HG03095 (cell line): Measurements from ENCODE around the gene COL4A2.

ENCODE experiments used
- ATAC-seq: cut with Tn5 transposase; IDR thresholded peaks from one replicate; pipeline ENCODE4 v1.9.1; 2021; ENCODE audit warnings: moderate library complexity; ENCODE audit not compliant: unreplicated experiment

COL4A2 gene

GRCh38 chr13:110289174-110289573, 17.9 kb upstream of the COL4A2 start:
- no peak for ATAC-seq

- ATAC-seq = no peak
These were observed 17.4 kb upstream of the COL4A2 start for GRCh38 chr13:110289661-110290060.

DNA sequence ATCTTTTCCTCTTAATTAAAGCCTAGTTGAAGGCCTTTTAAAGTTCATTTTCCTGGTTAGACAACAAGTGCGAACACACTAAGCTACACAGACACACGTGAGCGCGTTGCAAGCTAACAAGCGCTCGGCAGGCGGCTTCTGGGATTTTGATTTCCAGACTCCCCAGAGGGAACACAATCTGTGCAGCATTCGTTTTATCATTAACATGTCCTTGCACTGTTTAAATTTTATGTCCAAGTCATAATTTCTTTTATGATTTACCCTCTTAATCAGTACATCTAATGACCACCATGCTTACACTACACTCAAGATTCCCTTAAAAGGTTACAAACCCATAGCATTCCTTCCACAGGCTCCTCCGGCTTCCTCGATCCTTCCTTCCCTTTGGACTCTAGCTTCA, 16.9 kb upstream of the COL4A2 start:
- ATAC-seq = no peak

GRCh38 chr13:110290826-110291225, 16.3 kb upstream of the COL4A2 start:
- no peak for ATAC-seq

DNA sequence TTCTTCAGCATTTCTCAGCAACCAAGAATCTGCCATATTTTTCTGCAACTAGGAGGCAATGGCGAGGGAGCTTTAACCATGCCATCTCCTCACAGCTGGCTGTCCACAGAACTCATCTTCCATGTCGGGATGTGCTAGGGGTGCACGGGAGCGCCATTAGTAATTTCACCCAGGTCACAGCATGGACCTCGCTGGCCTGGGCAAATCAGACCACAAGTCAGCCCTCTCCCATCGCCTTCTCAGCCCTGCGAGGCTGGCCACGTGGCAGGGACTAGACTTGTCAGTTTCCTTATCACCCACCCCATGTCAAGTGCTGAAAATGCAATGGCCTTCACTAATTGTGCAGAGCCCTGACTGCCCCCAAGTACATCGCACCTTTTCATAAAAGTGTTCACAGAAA, 15.8 kb upstream of the COL4A2 start:
- no peak for ATAC-seq

- ATAC-seq = no peak
These were observed 14.0 kb upstream of the COL4A2 start for GRCh38 chr13:110293037-110293436.

GRCh38 chr13:110293649-110294048, 13.4 kb upstream of the COL4A2 start:
- ATAC-seq = no peak

DNA sequence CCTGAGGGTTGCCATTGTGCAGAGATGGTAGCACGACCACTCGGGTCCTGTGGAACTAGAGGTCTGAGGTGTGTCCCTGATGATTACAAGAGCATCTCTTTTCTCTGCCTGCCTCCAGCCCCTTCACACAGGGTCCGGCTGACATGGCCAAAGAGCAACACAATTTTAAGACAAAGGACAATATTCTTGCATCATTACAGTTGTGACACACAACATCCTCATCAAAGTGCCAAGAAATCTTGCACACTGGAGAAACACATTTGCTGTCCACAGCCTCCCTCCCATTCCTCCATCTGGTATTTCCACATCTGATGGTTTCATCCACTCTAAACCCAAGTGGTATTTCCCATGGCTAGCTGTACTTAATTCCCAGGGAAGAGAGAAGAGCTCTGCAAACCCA, 12.9 kb upstream of the COL4A2 start:
- ATAC-seq = no peak

DNA sequence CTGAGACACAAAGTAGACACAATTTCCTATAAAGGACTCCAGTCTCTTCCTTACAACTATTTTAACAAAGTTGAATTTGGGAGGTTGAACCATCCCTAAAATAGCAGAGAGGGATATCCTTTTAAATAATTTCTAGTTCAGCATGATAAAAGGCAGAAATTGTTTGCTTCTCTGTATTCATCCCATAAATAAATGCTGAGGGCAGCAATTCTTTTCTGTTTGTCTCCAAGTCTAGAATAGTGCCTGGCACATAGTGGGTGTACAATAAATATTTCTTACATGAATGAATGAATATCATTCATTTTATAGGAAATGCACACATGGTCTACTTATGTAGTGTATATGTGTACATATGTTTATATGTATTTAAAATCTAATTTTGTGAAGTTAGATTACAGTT, 12.5 kb upstream of the COL4A2 start:
- no peak for ATAC-seq

GRCh38 chr13:110297011-110297410, 10.1 kb upstream of the COL4A2 start:
- ATAC-seq = no peak

DNA sequence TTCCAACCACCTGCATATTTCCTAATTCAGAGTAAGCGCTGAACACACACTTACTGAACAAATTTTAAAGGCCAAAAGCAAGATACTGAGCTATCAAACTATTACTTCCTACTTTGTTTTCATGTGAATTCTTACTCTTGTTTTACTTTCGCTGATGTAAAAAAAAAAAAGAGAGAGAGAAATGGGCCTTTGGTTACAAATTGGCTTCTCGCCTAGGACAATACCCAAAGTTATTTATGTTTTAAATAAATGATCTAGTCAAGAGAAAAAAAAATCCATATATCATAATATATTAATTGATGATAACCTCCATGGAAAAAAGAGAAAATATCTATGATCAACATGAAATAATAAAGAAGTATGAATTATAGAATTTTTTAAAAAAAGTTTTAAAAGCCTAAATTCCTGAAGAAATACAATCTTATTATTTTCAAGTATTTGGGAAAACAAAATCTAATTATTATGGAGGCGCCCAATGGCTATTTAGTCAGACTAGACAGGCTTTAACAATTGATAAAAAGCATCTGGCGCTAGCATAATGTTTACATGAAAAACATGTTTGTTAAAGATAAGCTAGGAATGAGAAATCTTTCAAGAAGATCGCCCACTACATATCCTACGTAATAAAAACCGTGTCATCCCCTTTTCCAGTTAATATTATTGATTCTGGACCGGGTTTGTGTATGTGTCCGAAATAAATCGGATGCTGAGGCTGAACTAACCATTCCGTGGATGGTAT, 9.1 kb upstream of the COL4A2 start:
- no peak for ATAC-seq

GRCh38 chr13:110298505-110299282, 8.4 kb upstream of the COL4A2 start:
- no peak for ATAC-seq

DNA sequence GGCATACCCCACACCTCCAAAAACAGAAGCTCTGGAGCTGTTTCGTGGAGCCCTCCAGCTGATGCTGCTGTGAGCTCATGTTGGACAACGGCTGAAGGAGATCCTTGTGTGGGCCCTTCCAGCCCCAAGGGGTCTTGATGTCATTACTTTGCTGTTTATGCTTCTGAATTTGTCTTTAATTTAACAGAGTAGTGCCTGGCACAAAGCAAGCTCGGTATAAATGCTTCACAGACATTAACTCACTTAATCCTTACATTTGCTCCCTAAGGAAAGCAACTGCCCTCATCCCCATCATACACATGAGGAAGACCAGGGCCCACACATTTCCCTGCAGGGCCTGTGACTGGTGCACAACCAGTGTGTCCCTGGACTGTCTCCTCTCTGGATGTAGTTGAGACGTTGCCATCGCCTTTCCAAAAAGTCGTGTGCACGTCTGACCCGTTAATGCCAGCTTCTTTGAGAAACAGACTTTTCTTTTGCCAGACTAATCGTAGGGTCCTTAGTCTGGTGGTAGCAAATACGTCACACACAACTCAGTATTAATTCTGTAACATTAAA, 7.7 kb upstream of the COL4A2 start:
- ATAC-seq = no peak

DNA sequence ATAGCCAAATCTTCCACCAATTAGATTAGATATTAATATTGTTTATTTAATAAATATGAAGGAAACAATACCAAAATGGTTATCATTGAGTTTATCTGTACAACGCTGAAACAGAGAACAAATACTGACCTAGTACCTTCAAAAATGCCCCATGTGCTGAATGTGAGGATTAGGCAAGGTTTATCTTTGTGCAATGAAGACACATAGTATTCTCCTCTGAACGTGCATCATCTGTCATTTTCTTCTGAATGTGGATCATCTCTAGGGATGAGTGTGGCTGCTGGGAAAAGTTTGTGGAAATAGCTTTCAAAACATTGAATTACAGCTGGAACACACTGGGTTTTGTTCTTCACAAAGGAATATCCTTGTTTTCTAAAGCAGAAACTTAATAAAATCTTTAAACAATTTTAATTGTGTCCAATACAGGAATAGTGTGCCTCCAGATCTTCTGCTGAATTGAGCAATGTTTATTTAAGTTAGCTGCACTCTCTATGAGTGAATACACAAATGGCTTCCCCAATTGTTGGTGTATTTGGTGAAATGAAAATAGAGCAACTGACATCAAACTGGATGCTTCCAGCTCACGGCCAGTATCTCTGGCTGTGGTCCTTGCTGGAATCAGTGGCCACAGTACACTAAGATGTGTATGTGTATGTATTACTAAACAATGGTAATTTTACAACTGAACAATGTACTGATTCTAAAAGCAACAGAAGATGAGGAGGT, 6.8 kb upstream of the COL4A2 start:
- ATAC-seq = no peak

GRCh38 chr13:110301083-110301482, 6.0 kb upstream of the COL4A2 start:
- no peak for ATAC-seq

DNA sequence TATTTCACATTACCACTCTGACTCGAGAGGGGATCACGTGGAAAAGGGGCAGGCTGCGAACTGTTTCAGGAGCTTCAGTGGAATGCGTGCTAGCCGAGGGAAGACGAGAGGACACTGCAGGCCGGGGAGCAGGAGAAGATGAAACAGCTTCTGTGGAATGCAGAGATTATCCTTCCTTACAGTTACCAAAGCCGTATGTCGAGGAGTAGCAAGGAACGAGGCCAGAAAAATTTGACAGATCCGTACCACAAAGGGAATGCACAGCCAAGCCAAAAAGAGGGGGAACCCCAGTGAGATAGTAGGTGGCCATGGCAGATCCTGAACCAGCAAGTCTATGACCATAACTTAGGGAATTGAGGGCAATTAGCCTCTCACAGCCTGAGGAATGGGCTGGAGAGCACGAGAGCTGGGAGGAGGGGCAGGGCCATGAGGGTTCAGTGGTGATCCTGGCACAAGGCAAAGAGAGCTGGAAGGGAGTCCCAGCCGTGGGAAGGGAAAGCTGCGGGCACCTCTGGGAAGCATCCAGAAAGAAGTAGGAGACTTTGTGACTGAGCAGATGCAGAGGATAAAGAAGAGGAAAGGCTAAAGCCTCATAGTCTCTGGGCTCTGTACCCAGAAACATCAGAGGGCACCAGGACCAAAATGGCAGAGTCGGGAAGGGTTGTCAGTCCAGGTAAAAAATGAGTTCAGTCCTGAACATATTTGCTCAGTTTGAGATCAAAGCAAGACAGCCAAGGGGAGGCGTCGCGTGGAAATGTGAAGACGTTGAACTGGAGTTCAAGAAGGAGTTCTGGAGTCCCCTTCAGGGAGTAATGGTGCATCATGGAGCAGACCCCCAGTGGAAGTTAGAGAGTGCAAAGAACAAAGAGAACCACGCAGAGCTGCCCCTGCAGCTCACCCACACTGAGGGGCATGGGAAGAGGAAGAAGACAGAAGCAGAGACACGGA, 5.2 kb upstream of the COL4A2 start:
- no peak for ATAC-seq

- ATAC-seq = no peak
These were observed 4.1 kb upstream of the COL4A2 start for GRCh38 chr13:110302997-110303396.

DNA sequence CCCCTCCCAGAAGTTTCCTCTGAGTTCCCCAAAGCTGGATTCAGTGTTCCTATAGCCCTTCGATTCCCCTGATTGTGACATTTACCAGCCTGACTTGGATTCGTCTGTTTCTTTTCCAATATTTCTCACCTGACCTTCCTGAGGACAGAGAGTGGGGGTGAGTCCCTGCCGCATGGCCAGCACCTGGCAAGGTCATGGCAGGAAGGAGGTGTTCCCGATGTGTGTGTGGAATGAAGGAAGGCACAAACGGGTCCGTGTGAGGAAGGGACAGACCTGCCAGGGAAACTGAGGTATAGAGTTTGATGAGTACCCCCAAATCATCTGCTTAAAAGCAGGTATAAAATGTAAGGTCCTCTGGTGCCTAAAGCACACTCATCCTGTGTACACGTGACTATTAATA, 3.4 kb upstream of the COL4A2 start:
- no peak for ATAC-seq

DNA sequence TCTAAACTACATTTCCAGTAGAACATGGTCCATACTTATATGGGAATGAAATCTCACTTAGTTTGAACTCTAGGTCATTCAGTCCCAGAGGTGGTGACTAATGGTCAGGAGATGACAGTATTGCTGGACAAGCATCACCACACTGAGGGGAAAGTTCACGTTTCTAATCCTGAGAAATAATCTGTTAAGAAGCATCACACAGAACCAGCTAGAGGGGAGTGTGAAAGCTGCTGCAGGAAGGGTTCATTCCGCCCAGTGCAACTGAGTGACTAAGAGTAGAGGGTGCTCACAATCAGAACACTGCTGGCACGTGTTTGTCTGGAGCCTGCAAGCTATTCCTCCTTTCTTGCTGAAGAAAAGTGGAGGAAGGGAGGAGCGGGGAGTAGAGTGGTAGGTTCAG, 2.8 kb upstream of the COL4A2 start:
- ATAC-seq = no peak

DNA sequence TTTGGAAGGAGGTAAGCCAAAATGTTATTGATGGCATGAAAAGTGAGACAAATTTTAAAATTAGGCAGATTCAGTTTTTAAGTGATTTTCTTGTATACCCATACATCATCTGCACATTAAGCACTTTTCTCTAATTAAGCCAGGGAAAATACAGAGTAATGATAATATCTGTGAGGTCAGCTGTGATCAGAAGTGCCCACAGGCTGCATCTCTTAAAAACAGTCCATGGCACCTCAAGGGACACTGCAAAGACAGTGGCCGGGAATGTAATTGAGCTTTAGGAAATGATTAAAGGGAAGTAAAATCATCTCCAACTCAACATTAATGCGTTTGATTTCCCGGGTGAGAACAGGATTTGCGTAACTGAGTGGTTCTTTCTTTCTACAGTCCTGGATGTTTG, 2.1 kb upstream of the COL4A2 start:
- ATAC-seq = no peak
